GM12878 (cell line): ENCODE measurements around the gene STPG4.

Experiments used
- CEBPB ChIP-seq, 2 experiments: fragments of 150-350 bp in 1 of 2; IDR thresholded peaks; 2 replicates each; pipeline ENCODE4 v1.6.1; 2012 to 2014; ENCODE audit warnings: low read depth in 2 of 2, low read length in 2 of 2, borderline replicate concordance in 1 of 2, inconsistent platforms in 1 of 2
- EED ChIP-seq: sonication (generic); IDR thresholded peaks from 2 replicates; pipeline ENCODE4 v1.6.1; 2016; ENCODE audit warnings: antibody characterized with exemption, low read depth
- MYC ChIP-seq: IDR thresholded peaks from 2 replicates; pipeline ENCODE4 v1.6.1; 2011; ENCODE audit warnings: mild to moderate bottlenecking, low read length, moderate library complexity, inconsistent platforms; ENCODE audit not compliant: insufficient read depth, insufficient replicate concordance, insufficient read length, severe bottlenecking
- TAF1 ChIP-seq: IDR thresholded peaks from 2 replicates; pipeline ENCODE4 v1.6.1; 2011; ENCODE audit warnings: mild to moderate bottlenecking, low read depth, low read length, borderline replicate concordance
- ZBTB40 ChIP-seq: fragments of 450-650 bp; IDR thresholded peaks from 2 replicates; pipeline ENCODE4 v1.6.1; 2016; ENCODE audit warnings: mild to moderate bottlenecking, moderate library complexity, borderline replicate concordance
- ZNF274 ChIP-seq: IDR thresholded peaks from one replicate; pipeline ENCODE4 v1.8.0; 2011; ENCODE audit not compliant: insufficient read length, insufficient read depth
- TF ChIP-seq, protein P1 (sequence below), 3 experiments: IDR thresholded peaks in 2 of 3; conservative IDR thresholded peaks in 1 of 3; 2 replicates each; pipeline ENCODE4 v1.5.1; 2011; ENCODE audit warnings: low read depth in 3 of 3, low read length in 3 of 3, mild to moderate bottlenecking in 3 of 3, control low read depth in 2 of 3, moderate library complexity in 2 of 3, inconsistent platforms in 1 of 3, mixed read lengths in 1 of 3; ENCODE audit not compliant: control insufficient read depth in 2 of 3, insufficient read depth in 1 of 3; ENCODE audit errors: extremely low read depth in 1 of 3

- TF ChIP-seq, protein P1, sequence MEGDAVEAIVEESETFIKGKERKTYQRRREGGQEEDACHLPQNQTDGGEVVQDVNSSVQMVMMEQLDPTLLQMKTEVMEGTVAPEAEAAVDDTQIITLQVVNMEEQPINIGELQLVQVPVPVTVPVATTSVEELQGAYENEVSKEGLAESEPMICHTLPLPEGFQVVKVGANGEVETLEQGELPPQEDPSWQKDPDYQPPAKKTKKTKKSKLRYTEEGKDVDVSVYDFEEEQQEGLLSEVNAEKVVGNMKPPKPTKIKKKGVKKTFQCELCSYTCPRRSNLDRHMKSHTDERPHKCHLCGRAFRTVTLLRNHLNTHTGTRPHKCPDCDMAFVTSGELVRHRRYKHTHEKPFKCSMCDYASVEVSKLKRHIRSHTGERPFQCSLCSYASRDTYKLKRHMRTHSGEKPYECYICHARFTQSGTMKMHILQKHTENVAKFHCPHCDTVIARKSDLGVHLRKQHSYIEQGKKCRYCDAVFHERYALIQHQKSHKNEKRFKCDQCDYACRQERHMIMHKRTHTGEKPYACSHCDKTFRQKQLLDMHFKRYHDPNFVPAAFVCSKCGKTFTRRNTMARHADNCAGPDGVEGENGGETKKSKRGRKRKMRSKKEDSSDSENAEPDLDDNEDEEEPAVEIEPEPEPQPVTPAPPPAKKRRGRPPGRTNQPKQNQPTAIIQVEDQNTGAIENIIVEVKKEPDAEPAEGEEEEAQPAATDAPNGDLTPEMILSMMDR (IDR thresholded peaks at IDR 0.05 in 2 of 3, conservative IDR thresholded peaks at IDR 0.05 in 1 of 3; ENCODE audit: control insufficient read depth in 2 of 3, extremely low read depth in 1 of 3, insufficient read depth in 1 of 3, low read depth in 3 of 3, low read length in 3 of 3) = no peak
- TF ChIP-seq CEBPB (IDR thresholded peaks at IDR 0.05; ENCODE audit: borderline replicate concordance in 1 of 2, low read depth in 2 of 2, low read length in 2 of 2) (no peak), EED (peak; percentile 89), ZBTB40 (no peak), MYC (no peak), TAF1 (no peak), ZNF274 (no peak)
Observed at GRCh38 chr2:47070920-47071824, 83.9 kb downstream of the STPG4 start.
